GM19372 (cell line): Measurements from ENCODE around the gene UAP1L1.
A peak's percentile ranks its signal among the peaks of the same experiment; 100 is the strongest.

Experiments used
- ATAC-seq: cut with Tn5 transposase; IDR thresholded peaks from one replicate; pipeline ENCODE4 v1.9.1; 2021; ENCODE audit warnings: mild to moderate bottlenecking, low read depth, moderate library complexity; ENCODE audit not compliant: unreplicated experiment

UAP1L1 gene

DNA sequence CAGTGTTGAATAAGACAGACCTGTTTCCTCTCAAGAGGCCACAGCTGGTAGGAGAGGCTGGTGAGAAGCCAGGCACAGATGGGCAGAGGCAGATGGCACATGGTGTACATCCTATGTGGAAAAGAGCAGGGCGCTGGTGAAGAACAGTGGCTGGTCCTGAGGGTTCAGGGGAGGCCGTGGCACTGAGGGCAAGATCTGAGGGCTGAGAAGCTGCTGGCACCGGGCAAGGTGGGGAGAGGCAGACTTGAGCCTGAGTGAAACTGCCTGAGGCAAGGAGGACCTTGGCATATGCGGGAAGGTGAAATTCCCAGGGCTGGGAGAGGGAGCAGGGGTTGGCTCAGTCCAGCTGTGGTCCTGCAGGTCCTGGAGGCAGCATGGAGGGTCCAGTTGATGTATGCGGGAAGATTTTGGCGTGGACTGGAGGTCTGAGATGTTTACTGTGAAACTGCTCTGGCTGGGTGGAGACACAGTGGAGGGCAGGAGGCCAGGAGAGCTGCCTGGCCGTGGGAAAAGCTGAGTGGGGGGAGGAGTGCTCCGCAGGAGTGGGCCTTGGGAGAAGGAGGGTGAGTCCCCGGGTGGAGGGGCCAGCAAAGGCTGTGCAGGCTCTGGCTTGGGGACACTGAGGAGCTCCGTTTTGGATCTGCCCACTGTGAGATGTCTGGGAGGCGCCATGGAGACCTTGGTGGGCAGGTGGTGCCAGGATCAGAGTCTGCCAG is 12.1 kb downstream of the UAP1L1 start:
- no peak for ATAC-seq

DNA sequence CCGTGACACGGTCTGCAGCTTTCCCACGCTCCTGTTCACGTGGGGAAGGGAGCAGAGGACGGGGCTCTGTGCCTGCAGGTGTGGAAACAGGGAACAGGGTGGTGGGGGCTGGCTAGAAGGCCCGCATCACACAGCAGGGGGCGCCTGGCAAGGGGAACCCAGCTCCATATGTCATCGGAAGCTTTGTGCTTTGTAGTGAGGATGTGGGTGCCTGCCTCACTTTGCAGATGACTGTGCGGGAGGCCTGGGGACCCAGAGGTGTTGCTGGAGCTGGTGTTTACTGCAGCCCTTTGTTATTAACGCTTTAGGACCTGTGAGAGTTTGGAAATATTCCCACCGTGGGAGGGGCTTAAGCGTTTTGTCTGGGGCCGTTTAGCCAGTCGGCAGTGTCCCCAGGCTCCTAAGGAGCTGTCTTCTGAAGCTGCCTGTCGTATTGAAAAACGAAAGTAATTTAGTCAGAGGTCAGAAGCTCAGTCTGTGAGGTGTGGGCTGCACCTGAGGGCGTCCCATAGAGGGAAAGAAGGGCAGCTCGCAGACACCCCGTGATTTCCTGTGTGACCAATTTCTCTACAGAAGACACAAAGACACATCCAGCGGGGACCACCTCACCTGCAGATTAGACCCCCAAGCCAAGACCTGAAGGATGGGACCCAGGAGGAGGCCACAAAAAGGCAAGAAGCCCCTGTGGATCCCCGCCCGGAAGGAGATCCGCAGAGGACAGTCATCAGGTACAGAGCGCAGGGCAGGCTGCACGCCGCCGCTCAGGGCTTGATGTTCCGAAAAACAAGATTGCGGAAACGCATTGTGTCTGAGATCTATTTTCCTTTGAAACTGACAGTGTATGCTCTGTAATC is 18.6 kb downstream of the UAP1L1 start:
- peak; percentile 76 for ATAC-seq

DNA sequence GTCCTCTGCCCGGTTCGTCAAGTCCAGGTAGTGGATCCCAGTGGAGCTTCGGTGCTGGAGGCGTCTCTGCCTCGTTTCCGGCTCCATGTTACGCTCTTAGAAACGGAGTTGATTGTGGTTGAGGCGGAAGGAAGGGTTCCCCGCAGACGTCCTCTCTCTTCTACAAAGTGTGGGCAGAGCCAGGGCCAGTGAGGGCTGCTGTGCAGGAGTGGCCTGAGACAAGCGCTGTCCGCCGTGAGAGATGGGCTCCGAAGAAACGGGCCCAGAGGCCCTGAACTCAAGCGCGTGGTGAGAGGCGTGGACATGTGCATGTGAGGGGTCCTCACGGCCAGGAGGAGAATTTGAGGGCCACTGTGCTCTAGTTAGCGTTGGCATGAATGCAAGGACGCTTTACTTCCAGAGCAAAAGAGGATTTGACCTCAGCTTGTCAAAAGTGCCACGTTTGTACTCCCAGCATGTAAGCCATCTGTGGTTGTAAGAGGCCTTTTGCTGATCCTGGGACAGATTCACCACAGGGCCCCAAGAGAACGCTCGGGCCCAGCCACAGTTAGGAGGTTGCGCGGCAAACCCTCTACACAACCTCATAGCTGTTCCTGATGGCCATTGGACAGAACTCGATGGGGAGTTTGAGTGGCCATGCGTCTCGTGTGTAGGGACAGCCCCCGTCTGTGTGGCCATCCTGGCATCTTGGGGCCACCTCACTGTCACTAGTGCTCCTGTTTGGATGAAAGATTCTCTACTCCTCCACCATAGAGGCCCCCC is 19.6 kb downstream of the UAP1L1 start:
- no peak for ATAC-seq

DNA sequence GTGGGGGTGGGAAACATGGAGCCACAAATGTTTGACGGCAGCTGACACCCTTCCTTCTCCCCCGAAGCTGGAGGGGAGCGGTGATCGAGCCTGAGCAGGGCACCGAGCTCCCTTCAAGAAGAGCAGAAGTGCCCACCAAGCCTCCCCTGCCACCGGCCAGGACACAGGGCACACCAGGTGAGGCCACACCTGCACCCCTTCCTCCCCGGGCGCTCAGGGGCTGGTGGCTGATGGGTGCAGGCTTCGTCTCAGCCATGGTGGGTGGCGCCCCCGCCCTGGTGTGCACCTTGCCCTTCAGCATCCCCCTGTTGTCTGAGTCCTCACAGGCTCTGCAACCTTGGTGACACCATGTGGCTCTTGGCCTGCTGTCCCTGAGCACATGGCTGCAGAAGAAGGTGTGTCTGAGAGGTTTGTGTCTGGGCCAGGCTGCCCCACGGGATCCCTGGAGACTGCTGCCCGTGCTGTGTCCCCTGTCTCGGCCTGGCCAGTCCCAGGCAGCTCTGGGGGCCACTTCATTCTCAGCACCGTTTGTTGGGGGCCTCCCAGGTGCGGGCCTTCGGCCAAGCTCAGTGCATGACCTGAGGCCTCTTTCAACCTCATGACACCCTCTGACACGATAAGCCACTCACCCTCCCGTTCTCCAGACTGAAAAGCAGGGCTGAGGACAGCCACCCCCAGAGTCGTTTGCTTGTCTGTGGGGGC is 20.6 kb downstream of the UAP1L1 start:
- ATAC-seq, result no peak

DNA sequence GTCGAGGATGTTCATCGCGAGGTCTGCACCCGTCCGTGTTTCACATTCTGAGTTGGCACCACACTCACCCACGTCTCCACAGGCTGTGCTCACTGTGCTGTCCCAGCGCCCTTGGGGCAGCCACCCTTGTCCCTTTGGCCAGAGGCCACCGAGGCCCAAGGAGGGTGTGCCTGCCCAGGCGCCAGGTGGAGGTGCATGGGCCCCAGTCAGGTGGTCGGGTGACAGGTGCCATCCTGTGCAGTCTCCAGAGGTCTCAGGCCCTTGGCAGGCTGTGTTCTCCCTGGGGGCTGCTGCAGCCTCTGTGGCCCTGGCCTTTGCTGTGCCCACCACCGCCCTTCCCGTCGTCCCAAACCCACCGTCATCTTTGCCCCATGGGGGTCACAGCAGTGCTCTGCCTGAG is 21.9 kb downstream of the UAP1L1 start:
- no peak for ATAC-seq

DNA sequence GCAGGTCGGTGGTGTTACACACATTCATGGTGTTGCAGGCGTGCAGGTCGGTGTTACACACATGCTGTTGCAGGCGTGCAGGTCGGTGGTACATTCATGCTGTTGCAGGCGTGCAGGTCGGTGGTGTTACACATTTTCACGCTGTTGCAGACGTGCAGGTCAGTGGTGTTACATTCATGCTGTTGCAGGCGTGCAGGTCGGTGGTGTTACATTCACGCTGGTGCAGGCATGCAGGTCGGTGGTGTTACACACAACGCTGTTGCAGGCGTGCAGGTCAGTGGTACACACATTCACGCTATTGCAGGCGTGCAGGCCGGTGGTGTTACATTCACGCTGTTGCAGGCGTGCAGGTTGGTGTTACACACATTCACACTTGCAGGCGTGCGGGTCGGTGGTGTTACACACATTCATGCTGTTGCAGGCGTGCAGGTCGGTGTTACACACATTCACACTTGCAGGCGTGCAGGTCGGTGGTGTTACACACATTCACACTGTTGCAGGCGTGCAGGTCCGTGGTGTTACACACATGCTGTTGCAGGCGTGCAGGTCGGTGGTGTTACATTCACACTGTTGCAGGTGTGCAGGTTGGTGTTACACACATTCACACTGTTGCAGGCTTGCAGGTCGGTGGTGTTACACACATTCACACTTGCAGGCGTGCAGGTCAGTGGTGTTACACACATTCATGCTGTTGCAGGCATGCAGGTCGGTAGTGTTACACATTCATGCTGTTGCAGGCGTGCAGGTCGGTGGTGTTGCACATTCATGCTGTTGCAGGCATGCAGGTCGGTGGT is 26.1 kb downstream of the UAP1L1 start:
- no peak for ATAC-seq

DNA sequence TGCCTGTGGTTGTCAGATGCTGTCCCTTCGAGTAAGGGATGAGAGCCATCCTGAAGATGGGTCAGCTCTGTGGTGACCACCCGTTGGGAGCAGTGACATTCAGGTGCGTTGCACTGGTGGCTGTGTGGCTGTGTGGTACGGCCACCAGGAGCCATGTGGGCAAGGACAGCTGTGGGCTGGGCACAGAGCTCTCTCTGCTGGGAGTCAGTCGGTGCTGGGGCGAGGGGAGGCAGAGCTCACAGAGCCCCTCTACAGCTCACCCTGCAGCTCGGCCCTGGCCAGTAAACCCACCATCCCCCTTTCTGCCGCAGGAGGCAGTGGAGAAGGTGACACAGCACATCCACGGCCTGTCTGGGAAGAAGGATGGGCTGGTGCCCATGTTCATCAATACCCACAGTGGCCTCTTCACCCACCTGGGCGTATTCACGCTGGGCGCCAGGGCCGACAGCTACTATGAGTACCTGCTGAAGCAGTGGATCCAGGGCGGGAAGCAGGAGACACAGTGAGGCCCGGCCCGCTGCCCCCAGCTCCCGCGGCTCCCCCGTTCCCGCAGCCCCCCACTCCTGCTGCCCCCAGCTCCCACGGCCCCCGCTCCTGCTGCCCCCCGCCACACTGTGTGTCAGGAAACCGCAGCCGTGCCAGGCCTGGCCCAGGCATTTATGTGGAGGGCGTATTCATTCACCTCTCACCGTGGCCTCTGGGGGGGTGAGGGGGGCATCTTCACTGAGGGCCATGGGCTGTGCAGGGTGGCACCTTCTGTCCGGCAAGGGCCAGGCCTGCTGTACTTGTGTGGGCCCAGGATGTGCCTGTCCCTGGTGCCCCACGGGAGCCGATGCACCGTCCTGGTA is 28.7 kb downstream of the UAP1L1 start:
- ATAC-seq, result no peak

DNA sequence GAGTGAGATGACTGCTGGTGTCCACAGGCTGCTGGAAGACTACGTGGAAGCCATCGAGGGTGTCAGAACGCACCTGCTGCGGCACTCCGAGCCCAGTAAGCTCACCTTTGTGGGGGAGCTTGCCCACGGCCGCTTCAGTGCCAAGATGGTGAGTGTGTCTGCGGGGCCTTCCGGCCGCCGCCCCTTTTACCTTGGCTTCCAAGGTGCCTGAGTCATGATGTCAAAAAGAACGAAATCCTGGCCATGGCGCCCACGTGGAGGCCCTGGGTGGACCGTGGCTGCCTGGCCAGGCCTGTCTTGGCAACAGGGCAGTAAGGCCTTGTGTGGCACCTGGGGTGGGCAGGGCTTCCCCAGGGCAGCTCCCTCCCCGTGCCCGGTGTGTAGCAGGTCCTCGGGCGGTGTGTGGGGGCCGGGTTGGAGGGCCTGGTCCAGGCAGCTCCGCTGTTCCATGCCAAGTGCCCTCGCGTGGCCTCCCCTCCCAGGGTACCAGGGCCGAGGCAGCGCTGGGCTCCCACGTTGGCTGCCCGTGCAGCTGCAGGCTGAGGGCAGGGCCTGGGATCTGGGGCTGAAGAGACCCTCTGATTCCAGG is 29.4 kb downstream of the UAP1L1 start:
- no peak for ATAC-seq

DNA sequence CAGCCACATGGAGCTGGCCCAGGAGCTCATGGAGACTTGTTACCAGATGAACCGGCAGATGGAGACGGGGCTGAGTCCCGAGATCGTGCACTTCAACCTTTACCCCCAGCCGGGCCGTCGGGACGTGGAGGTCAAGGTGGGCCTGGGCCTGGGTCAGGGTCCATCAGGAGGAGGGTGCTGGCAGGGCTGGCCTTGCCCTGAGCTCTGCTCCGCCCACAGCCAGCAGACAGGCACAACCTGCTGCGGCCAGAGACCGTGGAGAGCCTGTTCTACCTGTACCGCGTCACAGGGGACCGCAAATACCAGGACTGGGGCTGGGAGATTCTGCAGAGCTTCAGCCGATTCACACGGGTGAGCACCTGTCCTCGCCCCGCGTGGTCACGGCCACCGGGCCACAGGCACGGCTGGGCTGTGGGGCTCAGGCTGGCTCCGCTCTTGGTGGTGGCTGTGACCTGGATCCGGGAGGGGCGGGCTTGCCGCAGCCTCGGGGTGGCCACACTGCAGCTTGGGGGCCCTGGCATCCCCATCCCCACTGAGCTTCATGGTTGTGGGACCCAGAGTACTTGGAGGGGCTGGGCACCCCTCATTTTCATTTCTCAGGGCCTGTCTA is 30.1 kb downstream of the UAP1L1 start:
- ATAC-seq, result no peak

DNA sequence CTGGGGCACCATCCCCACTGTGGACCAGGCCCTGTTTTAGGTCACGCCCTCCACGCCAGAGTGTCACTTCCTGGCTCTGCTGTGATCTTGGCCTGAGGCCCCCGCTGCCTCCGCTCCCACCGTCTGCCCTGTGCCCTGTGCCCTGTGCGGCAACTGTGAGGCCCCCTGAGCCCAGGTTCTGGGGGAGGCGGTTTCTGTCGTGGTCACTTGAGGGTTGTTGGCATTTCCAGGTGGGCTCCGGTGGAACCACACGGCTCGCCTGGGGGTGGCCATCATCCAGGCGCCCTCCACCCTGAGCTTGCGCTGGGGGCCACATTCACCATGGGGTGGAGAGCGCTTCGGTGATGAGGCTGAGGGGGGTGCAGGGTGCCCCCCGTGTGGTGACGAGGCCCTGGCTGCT is 30.7 kb downstream of the UAP1L1 start:
- ATAC-seq, result no peak

DNA sequence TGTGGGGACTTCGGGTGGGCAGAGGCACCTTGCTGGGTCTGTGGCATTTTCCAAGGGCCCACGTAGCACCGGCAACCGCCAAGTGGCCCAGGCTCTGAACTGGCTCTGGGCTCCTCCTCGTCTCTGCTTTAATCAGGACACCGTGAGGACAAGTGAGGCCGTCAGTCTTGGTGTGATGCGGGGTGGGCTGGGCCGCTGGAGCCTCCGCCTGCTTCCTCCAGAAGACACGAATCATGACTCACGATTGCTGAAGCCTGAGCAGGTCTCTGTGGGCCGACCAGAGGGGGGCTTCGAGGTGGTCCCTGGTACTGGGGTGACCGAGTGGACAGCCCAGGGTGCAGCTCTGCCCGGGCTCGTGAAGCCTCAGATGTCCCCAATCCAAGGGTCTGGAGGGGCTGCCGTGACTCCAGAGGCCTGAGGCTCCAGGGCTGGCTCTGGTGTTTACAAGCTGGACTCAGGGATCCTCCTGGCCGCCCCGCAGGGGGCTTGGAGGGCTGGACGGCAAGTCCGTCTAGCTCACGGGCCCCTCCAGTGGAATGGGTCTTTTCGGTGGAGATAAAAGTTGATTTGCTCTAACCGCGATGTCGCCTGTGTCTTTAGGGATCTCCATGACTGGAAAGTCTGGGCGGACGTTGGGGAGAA is 31.4 kb downstream of the UAP1L1 start:
- ATAC-seq, result no peak

DNA sequence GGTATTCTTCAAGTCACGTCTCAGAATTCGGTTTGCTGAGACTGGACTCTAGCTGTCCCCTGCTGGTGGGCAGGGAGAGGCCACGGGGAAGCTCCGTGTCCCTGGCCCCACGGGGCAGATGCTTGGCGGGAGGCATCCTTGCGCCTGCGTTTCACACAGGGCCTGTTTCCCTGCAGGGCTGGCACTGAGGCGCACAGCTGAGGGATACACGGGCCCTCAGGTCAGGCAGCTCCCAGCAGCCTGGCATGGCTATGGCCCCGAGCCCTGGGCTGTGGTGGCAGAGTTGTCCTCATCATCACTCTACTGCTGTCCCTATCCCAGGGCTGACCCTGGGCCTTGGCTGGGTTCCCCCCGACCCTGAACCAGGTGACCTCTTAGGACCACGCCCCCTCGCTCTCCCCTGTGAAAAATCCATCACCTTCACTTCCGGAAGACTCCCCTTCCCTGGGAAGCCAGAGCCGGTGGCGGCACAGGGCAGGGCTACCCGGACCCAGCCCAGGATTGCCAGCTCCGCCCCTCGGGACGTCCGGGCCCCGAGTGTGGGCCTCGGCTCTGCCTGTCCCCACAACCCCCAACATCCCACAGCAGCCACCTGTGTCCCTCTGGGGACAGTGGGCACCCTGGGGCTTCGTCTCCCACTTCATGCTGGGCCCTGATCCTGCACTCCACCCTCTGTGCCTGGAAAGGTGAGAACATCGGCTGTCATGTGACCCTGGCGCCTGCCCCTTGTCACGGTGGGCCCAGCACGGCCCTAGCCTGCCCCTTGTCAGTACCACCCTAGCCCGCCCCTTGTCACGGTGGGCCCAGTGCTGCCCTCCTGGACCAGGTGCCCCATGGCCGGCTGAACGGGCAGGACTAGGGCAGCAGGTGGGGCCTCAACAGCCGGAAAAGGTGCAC is 32.2 kb downstream of the UAP1L1 start:
- no peak for ATAC-seq

DNA sequence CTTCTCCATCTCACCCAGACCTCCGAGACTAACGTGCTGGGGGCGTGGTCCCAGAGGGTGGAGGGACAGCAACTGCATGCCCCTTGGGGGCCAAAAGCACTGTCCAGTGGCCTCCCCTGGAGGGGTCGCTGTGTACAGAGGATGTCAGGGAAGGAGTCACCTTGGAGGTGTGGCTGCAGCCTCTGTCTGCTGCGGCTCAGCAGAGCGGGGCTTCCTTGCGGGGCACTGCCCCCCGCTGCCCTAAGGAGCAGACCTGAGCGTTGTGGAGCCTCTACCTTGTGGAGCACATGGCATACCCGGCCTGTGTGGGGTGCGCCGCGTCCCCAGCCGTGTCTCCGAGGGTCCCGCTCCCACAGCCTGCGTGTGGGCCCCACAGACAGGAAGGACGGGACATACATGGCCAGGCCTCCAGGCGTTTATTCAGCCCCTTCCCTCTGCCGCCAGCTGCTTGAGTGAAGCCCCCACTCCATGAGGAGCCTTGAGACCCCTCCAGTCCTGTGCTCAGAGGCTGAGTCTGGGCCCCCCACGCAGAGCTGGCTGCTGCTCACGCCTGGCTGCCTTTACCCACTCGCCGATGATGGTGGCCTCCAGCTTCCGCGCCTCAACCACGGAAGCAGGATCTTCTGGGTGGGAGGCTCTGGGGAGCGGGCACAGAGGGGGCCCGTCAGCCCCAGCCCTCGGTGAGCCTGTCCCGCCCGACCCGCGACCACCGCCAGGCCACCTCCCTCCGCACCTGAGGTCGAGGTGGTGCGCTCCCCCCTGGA is 33.0 kb downstream of the UAP1L1 start:
- no peak for ATAC-seq

DNA sequence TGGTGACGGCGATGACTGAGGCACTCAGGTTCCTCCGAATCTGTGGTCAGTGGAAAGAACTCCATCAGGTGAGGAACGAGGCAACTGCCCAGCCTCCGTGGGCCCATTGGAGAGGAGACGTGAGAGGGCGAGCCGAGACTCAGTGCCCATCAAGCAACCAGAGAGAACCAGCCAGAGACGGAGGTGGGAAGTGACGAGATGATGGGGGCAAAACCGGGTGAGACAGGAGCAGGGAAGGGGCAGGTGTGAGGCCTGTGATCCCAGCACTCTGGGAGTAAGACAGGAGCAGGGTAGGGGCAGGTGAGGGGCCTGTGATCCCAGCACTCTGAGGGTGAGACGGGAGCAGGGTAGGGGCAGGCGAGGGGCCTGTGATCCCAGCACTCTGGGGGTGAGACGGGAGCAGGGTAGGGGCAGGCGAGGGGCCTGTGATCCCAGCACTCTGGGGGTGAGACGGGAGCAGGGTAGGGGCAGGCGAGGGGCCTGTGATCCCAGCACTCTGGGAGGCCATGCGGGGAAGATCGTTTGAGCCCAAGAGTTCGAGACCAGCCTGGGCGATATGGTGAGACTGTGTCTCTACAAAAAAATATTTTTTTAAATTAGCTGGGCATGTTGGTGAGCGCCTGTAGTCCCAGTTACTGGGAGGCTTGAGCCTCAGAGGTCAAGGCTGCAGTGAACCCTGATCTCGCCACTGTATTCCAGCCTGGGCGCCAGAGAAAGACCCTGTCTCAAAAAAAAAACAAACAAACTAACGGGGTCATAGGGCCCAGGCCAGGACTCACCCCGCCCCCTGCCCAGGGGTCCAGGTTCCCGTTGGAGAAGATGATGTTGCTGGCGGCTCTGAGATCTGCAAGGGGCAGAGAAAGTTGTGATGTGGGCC is 33.8 kb downstream of the UAP1L1 start:
- no peak for ATAC-seq
